ENCODE results near the gene PSME3IP1. TPM values are rescaled to one million over a fixed set of nuclear protein-coding genes. Genes with fewer than 3 reads are reported as not detected.
A peak's percentile ranks its signal among the peaks of the same experiment; 100 is the strongest.

Gene PSME3IP1
- total RNA-seq, 2 experiments from 2014 or later, result 115 to 137 TPM

DNA sequence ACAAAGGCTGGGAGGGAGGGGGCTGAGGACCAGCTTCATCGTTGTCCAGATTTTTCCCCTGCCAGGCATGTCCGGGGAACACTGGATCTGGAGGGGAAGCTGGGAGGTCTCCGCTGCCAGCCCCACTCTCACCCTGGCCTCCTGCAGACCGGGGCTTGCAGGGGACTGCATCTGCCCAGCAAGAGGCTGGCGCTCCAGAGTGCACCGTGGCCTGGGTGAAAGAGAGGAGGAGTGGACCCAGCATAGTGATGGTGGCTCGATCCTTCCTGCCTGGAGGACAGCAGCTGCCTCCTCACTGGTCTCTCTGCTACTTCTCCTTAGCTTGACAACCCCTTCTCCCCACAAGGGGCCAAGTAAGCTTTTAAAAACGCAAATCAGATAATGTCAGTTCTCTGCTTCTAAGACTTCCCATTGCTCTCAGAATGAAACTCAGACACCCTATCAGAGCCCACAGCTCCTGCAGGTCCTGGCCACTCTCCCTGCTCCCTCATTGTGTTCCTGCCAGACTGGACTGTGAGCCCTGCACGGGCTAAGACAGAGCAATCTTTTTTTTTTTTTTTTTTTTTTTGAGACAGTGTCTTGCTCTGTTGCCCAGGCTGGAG lies 78.4 kb downstream of the PSME3IP1 start:
- ChIA-PET POLR2A (interaction anchor here (1.2 kb wide), 1 partner anchor 14 kb away, joined by 4 read pairs; no protein-coding TSS in a partner anchor), CTCF (interaction anchor here (0.6 to 1.2 kb wide), 5 partner anchors 15 to 172 kb away, joined by 3 to 4 read pairs (median 3); partner anchors contain the start of gene CPNE2)
- H3K9me3 Mint-ChIP-seq, result no peaks in the 10 kb centered on the region
- no peak overlapping the region for H3K4me3 Mint-ChIP-seq
- no peak for DNase-seq
- no peaks in the 10 kb centered on the region for H3K36me3 Mint-ChIP-seq (ENCODE audit: low read depth)
- peaks cover 2% of the 10 kb centered on the region for H3K27me3 Mint-ChIP-seq
- no peak overlapping the region for H3K27ac Mint-ChIP-seq
- H3K4me1 Mint-ChIP-seq, result peaks cover 25% of the 10 kb centered on the region

GRCh38 chr16:57106767-57107166 lies 79.1 kb downstream of the PSME3IP1 start:
- Mint-ChIP-seq H3K27me3 (peaks cover 2% of the 10 kb centered on the region), H3K36me3 (ENCODE audit: low read depth) (no peaks in the 10 kb centered on the region), H3K9me3 (no peaks in the 10 kb centered on the region), H3K27ac (no peak overlapping the region), H3K4me1 (peaks cover 25% of the 10 kb centered on the region), H3K4me3 (no peak overlapping the region)
- ChIA-PET POLR2A (interaction anchor here (1.2 kb wide), 1 partner anchor 13 kb away, joined by 4 read pairs; no protein-coding TSS in a partner anchor), CTCF (interaction anchor here (0.6 to 1.6 kb wide), 4 partner anchors 15 to 140 kb away, joined by 3 to 4 read pairs (median 3); partner anchors contain the start of gene CPNE2)
- DNase-seq, result no peak

- H3K36me3 Mint-ChIP-seq (ENCODE audit: low read depth), result no peaks in the 10 kb centered on the region
- ChIA-PET POLR2A (no interaction called here), CTCF (interaction anchor here (0.8 to 1.6 kb wide), 3 partner anchors 9 to 39 kb away, joined by 3 read pairs; no protein-coding TSS in a partner anchor)
- no peak overlapping the region for H3K4me3 Mint-ChIP-seq
- DNase-seq, result no peak
- H3K27me3 Mint-ChIP-seq, result peaks cover 2% of the 10 kb centered on the region
- no peaks in the 10 kb centered on the region for H3K9me3 Mint-ChIP-seq
- peaks cover 26% of the 10 kb centered on the region for H3K4me1 Mint-ChIP-seq
- H3K27ac Mint-ChIP-seq, result no peak overlapping the region
Observed at GRCh38 chr16:57105184-57105583, 80.7 kb downstream of the PSME3IP1 start.

- Mint-ChIP-seq H3K4me3 (no peak overlapping the region), H3K9me3 (no peaks in the 10 kb centered on the region), H3K27ac (no peak overlapping the region), H3K36me3 (ENCODE audit: low read depth) (no peaks in the 10 kb centered on the region), H3K4me1 (peaks cover 26% of the 10 kb centered on the region), H3K27me3 (peaks cover 2% of the 10 kb centered on the region)
- POLR2A ChIA-PET, result no interaction called here
- no peak for DNase-seq
- CTCF ChIA-PET, result interaction anchor here (0.8 to 1.4 kb wide), 2 partner anchors 9 to 40 kb away, joined by 3 read pairs; no protein-coding TSS in a partner anchor
Observed at GRCh38 chr16:57104706-57105105, 81.1 kb downstream of the PSME3IP1 start.

DNA sequence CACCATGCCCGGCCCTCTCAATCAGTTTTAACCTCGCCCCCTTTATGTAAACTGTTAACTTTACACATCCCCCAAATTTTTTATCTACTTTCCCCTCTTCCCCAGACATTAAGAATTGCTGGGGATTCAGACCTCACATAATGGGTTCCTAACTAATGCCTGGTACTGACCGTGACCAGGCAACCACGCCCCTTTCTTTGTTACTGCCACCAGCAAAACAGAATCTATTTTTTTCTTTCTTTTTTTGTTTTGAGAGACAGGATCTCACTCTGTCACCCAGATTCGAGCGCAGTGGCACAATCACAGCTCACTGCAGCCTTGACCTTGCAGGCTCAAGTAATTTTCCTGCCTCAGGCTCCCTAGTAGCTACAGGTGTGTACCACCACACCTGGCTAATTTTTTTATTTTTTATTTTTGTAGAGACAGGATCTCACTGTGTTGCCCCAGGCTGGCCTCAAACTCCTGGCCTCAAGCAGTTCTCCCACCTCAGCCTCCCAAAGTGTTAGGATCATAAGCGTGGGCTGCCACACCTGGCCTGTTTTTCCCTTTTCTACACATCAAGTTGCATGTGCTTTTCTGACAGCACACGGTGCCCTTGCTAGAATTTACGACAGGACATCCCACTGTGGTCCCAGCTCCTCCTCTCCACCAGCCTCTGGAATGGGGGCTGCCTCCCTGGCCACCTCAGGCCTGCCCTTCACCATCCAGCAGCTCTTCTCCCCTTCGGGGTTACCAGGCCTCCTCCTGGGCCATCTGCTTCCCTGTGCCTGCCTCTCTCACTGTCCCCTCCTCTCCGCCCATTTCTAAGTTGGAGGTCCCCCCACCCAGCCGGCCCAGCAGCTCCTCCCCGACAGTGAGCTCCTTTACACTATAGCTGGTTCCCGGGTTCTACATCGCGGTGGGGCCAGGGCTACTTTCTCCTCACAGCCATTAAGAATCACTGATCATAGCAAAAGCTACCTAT lies 82.7 kb downstream of the PSME3IP1 start:
- H3K27ac Mint-ChIP-seq, result peak overlapping the region; percentile 36

More for the DNA sequence above, 82.7 kb downstream of the PSME3IP1 start:
- Mint-ChIP-seq H3K36me3 (ENCODE audit: low read depth) (no peaks in the 10 kb centered on the region), H3K4me1 (peaks cover 25% of the 10 kb centered on the region), H3K9me3 (no peaks in the 10 kb centered on the region), H3K27me3 (no peaks in the 10 kb centered on the region), H3K4me3 (no peak overlapping the region)
- POLR2A ChIA-PET, result no interaction called here
- DNase-seq, result no peak
- CTCF ChIA-PET, result interaction anchor here (0.6 to 3.5 kb wide), 6 partner anchors 8 to 21 kb away, joined by 3 to 23 read pairs (median 6); partner anchors contain the start of gene CPNE2

Other genes with a start within 250 kb of the PSME3IP1 start
- gene CETP, start 224.1 kb downstream of the PSME3IP1 start, total RNA-seq, result not detected
- gene NLRC5, start 196.5 kb downstream of the PSME3IP1 start, total RNA-seq, result 100 to 1,000 TPM; 428 to 468 TPM
- 1 to 10 TPM; 3.1 to 3.6 TPM for gene CPNE2, start 93.5 kb downstream of the PSME3IP1 start, total RNA-seq
- gene RSPRY1, start 290 bp upstream of the PSME3IP1 start, total RNA-seq, result 10 to 100 TPM; 32.2 to 34.2 TPM
- gene ARL2BP, start 59.2 kb upstream of the PSME3IP1 start, total RNA-seq, result 10 to 100 TPM; 35.0 to 36.7 TPM
- gene PLLP, start 98.6 kb upstream of the PSME3IP1 start, total RNA-seq, result under 1 TPM; 0.40 to 0.55 TPM
- gene CCL22, start 172.7 kb upstream of the PSME3IP1 start, total RNA-seq, result under 1 TPM; 0.50 to 0.74 TPM
- gene CX3CL1, start 186.5 kb upstream of the PSME3IP1 start, total RNA-seq, result not detected
- under 1 TPM; 0.40 to 0.42 TPM for gene CCL17, start 218.7 kb upstream of the PSME3IP1 start, total RNA-seq